HT-29 (cell line): ENCODE data around the gene C3. TPM values are rescaled to one million over a fixed set of nuclear protein-coding genes. Genes with fewer than 3 reads are reported as not detected.
"Not testable (repeated sequence)": the region's sequence is repeated elsewhere in the genome, so short reads cannot be mapped to it uniquely, and the experiment has no call there.

Experiments used
- DNase-seq: peaks from one replicate; pipeline ENCODE4 v3.0.0-alpha.2; 2015; ENCODE audit warnings: low spot score
- total RNA-seq: library from RNA; depleted of rRNA; stranded (reverse); fragments of >200 nt; shearing (Covaris generic); gene quantifications from 2 replicates; pipeline ENCODE4 v1.2.3, GENCODE V29; 2014; rRNA removed

The C3 gene
- 0.64 TPM in 1 of 2 replicates, not detected in the other for total RNA-seq

- DNase-seq = no peak
Observed at GRCh38 chr19:6720369-6721137, at the start of gene C3. C3 (minus strand) TSS chr19:6720650; CDS start chr19:6720589, 61 bp downstream.

- DNase-seq = no peak
Observed at GRCh38 chr19:6769006-6769619, 48.7 kb upstream of the C3 start.

GRCh38 chr19:6768236-6768785 lies 47.9 kb upstream of the C3 start:
- no peak for DNase-seq

- DNase-seq = peak; percentile 92
Observed at GRCh38 chr19:6767357-6768235, 47.1 kb upstream of the C3 start, which contains the start of gene SH2D3A. SH2D3A (minus strand) TSS chr19:6767435; CDS start chr19:6763748, 3,687 bp downstream.

GRCh38 chr19:6767081-6767356 lies 46.6 kb upstream of the C3 start:
- no peak for DNase-seq

GRCh38 chr19:6766357-6767080 lies 46.1 kb upstream of the C3 start:
- DNase-seq = no peak

- DNase-seq = peak; percentile 95
Observed at GRCh38 chr19:6765738-6766356, 45.4 kb upstream of the C3 start.

- not testable (repeated sequence) for DNase-seq
Observed at GRCh38 chr19:6762253-6762797, 41.9 kb upstream of the C3 start.

- peak; percentile 27 for DNase-seq
Observed at GRCh38 chr19:6761053-6761676, 40.7 kb upstream of the C3 start.

GRCh38 chr19:6760606-6761005 lies 40.2 kb upstream of the C3 start:
- DNase-seq = no peak

- DNase-seq = no peak
Observed at GRCh38 chr19:6754653-6755463, 34.4 kb upstream of the C3 start.

- DNase-seq = no peak
Observed at GRCh38 chr19:6754136-6754535, 33.7 kb upstream of the C3 start.

- DNase-seq = peak; percentile 86
Observed at GRCh38 chr19:6753178-6754031, 33.0 kb upstream of the C3 start.

- peak; percentile 59 for DNase-seq
Observed at GRCh38 chr19:6752256-6753177, 32.1 kb upstream of the C3 start.

GRCh38 chr19:6751189-6751588 lies 30.7 kb upstream of the C3 start:
- DNase-seq = no peak

GRCh38 chr19:6750062-6750461 lies 29.6 kb upstream of the C3 start:
- no peak for DNase-seq

- DNase-seq = not testable (repeated sequence)
Observed at GRCh38 chr19:6748543-6748942, 28.1 kb upstream of the C3 start.
